ENCODE measurements around the gene TARS2.

- TF ChIP-seq CTCF (IDR thresholded peaks at IDR 0.05) (no peak), POLR2A (IDR thresholded peaks at IDR 0.05) (no peak)
Observed at GRCh38 chr1:150548324-150548631, 61.1 kb downstream of the TARS2 start.
